NCI-H526 (cell line): Measurements from ENCODE around the gene ADCY5.

ENCODE experiments used
- DNase-seq, 2 experiments: peaks; one replicate each; lab custom pipeline; 2025; lab: John Stamatoyannopoulos, UW

ADCY5 gene

GRCh38 chr3:123429362-123430125 is 19.3 kb downstream of the ADCY5 start:
- DNase-seq = no peak

GRCh38 chr3:123424999-123425712 is 23.7 kb downstream of the ADCY5 start:
- no peak for DNase-seq

GRCh38 chr3:123424321-123424998 is 24.4 kb downstream of the ADCY5 start:
- no peak for DNase-seq

GRCh38 chr3:123423806-123424205 is 25.1 kb downstream of the ADCY5 start:
- DNase-seq = no peak

- DNase-seq = no peak
These were observed 25.9 kb downstream of the ADCY5 start for GRCh38 chr3:123423031-123423430.

GRCh38 chr3:123422457-123422856 is 26.4 kb downstream of the ADCY5 start:
- DNase-seq = no peak

GRCh38 chr3:123421353-123422174 is 27.3 kb downstream of the ADCY5 start:
- no peak for DNase-seq

GRCh38 chr3:123420416-123420968 is 28.4 kb downstream of the ADCY5 start:
- no peak for DNase-seq

GRCh38 chr3:123419850-123420297 is 29.0 kb downstream of the ADCY5 start:
- DNase-seq = no peak

- no peak for DNase-seq
These were observed 29.6 kb downstream of the ADCY5 start for GRCh38 chr3:123419181-123419849.

GRCh38 chr3:123416647-123417046 is 32.2 kb downstream of the ADCY5 start:
- no peak for DNase-seq

GRCh38 chr3:123416173-123416572 is 32.7 kb downstream of the ADCY5 start:
- no peak for DNase-seq

- DNase-seq = no peak
These were observed 33.7 kb downstream of the ADCY5 start for GRCh38 chr3:123414973-123415775.

GRCh38 chr3:123412811-123413604 is 35.9 kb downstream of the ADCY5 start:
- no peak for DNase-seq

- no peak for DNase-seq
These were observed 36.8 kb downstream of the ADCY5 start for GRCh38 chr3:123412076-123412475.

GRCh38 chr3:123411340-123412040 is 37.4 kb downstream of the ADCY5 start:
- DNase-seq = no peak

GRCh38 chr3:123410149-123410515 is 38.8 kb downstream of the ADCY5 start:
- DNase-seq = no peak

GRCh38 chr3:123409443-123410148 is 39.3 kb downstream of the ADCY5 start:
- DNase-seq = peak; percentile 28 to 74
